Tongue (tissue), 2 donors: ENCODE results near the gene RAI14. TPM values are rescaled to one million over a fixed set of nuclear protein-coding genes. Genes with fewer than 3 reads are reported as not detected.
"Not testable (repeated sequence)": the region's sequence is repeated elsewhere in the genome, so short reads cannot be mapped to it uniquely, and the experiment has no call there.

Experiments
- DNase-seq: peaks from one replicate; pipeline ENCODE4 v3.0.0-alpha.2; 2015
- total RNA-seq: library from RNA; depleted of rRNA; stranded (reverse); fragments of >200 nt; gene quantifications from one replicate; pipeline ENCODE4 v1.2.3, GENCODE V29; 2014

The RAI14 gene
- total RNA-seq, 1 donor from 2014 or later, result 42.6 TPM

DNA sequence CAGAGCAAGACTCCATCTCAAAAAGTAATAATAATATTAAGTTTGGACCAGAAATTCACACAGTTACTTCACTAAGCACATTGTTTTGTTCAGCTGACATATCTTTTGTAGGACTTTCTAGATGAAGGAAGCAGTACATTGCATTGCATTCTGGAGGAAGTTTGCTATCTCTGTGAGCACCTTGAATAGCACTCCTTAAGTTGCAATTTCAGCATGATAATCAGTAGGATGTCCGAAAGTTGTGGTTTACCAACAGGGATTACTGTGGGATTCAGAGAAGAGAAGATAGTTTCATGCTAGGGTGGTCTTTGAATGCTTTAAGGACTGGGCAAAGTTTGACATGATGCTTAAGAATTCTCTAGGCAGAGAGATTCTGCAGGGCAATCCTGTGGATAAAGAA, 164.5 kb downstream of the RAI14 start:
- no peak for DNase-seq

- no peak for DNase-seq
Measured at GRCh38 chr5:34822956-34823715, 167.0 kb downstream of the RAI14 start.

GRCh38 chr5:34826347-34826746, 170.2 kb downstream of the RAI14 start:
- peak; percentile 21 for DNase-seq

GRCh38 chr5:34827588-34828506, 171.7 kb downstream of the RAI14 start:
- DNase-seq, result no peak

GRCh38 chr5:34830827-34831226, 174.7 kb downstream of the RAI14 start:
- not testable (repeated sequence) for DNase-seq

- no peak for DNase-seq
Measured at GRCh38 chr5:34831303-34831702, 175.2 kb downstream of the RAI14 start.

- no peak for DNase-seq
Measured at GRCh38 chr5:34832568-34832967, 176.4 kb downstream of the RAI14 start.

DNA sequence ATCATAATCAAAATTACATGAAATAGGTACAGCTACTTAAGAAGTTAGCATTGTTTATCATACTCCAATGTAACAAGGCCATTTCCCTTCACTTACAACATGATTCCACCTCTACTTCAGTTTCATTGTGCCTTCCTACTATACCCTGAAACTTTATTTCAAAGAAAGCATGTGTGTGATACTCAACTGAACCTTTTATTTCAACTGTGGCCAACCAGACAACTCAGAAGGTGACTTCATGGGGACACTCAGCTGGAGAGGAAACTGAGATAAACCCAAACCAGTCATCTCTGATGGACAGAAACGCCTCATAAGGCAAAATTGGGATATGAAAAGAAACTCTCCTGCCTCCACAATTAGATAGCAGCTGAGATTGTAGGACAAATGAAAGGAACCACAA, 177.0 kb downstream of the RAI14 start:
- no peak for DNase-seq

GRCh38 chr5:34833976-34834793, 178.1 kb downstream of the RAI14 start:
- no peak for DNase-seq

GRCh38 chr5:34834794-34835089, 178.6 kb downstream of the RAI14 start:
- no peak for DNase-seq

DNA sequence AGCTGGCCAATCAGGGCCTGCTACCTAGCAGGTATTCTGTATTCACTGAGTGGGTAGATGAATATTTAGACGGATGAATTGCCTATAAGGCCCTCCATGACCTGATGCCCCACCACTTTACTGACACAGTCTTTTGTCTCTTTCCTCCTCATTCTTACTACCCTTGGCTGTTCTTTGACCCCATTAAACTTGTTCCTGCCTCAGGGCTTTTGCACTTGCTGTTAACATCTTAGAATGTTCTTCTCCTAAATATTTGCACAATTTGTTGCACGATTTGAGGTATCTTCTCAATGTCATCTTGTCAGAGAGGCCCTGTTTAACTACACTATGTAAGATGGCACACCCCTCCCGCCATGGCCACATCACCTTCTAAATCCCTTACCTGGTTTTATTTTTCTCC, 179.5 kb downstream of the RAI14 start:
- DNase-seq, result no peak

DNA sequence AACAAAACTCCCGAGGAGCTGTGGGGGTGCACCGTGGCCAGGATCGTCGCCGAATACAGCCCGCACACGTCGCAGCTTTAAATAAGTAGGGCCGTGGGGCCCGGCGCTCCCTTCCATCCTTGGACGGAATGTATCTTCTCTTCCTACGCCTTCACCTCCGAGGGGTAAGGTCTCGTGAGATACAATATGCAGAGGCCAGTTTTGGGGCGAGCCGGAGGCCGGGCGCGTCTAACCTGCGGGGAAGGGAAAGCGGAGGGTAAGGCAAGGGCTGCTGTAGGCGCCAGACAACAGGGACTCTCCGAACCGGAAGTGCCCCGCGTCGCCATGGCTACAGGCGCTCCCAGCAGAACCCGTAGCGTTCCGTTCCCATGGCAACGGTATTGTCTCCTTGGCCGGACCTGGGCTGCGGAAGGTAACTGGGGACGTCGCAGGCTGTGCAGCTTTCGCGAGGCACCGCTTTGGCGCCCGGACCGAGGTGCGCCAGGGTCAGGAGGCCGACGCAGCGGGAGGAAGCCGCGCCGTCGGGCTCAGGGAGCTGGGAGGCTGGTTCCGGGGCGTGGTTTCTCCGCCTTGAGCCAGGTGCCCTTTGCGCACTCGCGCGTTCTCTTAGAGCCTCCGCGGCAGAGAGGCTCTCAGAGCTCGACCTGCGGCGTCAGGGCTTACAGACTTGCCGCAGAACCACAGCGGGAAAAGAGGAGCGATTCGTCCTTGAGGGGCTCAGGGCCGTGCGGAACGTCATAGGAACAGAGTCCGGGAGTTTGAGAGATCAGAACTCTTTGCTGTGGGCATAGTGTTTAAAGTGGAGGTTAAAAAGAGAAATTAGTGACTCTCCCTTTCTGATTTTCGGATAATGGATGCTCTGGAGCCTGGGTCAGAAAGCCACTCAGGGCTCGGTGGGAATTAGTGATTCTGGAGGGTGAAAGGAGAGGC, 182.9 kb downstream of the RAI14 start, which contains the start of gene TTC23L:
Gene TTC23L (plus strand): TSS at position 380 of the 930 bp plus-strand sequence. CDS start 1,508 bp downstream, outside the sequence.
- peak; percentile 93 for DNase-seq

DNA sequence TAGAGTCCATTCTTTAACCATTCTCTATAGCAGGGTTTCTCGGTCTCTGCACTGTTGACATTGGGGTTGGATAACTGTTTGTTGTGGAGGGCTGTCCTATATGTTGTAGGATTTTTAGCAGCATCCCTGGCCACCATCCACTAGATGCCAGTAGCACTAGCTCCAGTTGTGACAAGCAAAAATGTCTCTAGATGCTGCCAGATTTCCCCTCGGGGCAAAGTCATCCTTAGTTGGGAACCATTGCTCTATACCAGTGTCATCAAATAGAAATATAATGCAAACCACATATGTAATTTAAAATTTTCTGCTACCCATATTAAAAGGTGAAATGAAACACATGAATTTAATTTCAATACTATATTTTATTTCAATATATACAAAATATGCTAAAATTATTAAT, 185.7 kb downstream of the RAI14 start:
- DNase-seq, result no peak

- no peak for DNase-seq
Measured at GRCh38 chr5:34842554-34842953, 186.4 kb downstream of the RAI14 start.

GRCh38 chr5:34843497-34843896, 187.4 kb downstream of the RAI14 start:
- no peak for DNase-seq

DNA sequence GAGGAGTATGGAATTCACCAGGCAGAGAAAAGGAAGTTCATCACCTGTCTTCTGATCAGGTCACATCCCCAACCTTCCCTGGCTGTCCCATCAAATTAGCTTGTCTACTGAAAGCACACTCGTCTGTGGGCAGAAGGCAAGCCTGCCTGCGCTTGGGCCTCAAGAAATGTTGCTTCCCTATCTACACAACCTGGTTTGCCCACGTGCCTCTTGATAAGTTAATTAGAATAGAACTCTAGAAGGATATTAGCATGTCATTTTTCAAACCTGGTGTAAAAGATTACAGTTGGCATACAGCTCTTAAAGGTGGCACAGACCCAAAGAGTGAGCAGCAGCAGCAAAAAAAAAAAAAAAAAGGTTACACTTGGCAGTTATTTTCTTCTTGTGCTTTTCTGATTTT, 188.0 kb downstream of the RAI14 start:
- DNase-seq, result no peak

DNA sequence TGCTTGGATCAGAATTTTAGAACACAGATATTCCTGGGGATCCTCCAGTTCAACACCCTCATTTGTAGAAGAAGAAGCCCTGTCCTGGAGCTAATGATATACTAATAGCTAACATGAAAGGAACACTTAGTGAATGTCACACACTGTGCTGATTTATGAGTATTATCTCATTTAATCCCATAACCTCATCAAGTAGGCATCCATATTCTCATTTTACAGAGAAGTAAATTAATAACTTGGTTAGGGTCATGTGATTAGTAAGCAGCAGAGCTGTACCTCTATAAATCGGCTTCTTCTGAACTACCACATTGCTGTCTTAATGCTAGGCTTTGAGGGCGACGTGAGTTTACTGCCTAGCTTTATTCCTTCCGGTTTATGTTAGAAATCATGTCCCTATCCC, 188.9 kb downstream of the RAI14 start:
- DNase-seq, result no peak

DNA sequence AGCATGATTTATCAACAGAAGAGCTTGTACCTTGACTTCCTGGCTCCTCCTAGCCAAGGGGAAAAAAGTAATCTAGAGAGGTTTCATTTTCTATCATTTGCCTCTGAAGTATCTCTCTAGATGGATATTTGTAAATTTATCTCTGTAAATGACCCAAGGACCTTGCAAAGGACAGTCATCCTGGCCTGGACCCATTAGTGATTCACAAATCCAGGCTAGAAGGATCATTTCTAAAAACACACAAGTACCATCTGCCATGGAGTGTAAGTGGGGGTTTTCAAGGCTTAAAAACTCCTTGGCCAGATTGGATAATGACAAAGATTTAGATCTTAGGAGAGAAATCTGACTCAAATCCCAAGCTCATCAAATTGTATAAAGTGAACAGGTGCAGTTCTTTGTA, 190.9 kb downstream of the RAI14 start:
- DNase-seq, result no peak

- DNase-seq, result no peak
Measured at GRCh38 chr5:34847552-34847951, 191.4 kb downstream of the RAI14 start.

GRCh38 chr5:34848230-34848629, 192.1 kb downstream of the RAI14 start:
- no peak for DNase-seq

- no peak for DNase-seq
Measured at GRCh38 chr5:34849253-34849652, 193.1 kb downstream of the RAI14 start.
